ENCODE measurements around the gene FN3K.

GRCh38 chr17:82687871-82688270 is 47.5 kb upstream of the FN3K start:
- no peak for TF ChIP-seq MAX (IDR thresholded peaks at IDR 0.05)
- no peak for TF ChIP-seq CTCF (IDR thresholded peaks at IDR 0.05)
- TF ChIP-seq ELK1 (IDR thresholded peaks at IDR 0.05; ENCODE audit: low read depth, low read length), result no peak
- TF ChIP-seq BCL3 (IDR thresholded peaks at IDR 0.05), result no peak
- no peak for TF ChIP-seq RCOR1 (IDR thresholded peaks at IDR 0.05; ENCODE audit: low read depth, low read length)
- no peak for TF ChIP-seq HDAC2 (IDR thresholded peaks at IDR 0.05)
- no peak for TF ChIP-seq JUNB (IDR thresholded peaks at IDR 0.05)
